Inferior parietal cortex (tissue), 1 donor: ENCODE measurements around the gene SDHB.

ENCODE experiments used
- DNase-seq: peaks from one replicate; pipeline ENCODE4 v3.0.0-alpha.2; 2016; ENCODE audit errors: extremely low spot score

Gene SDHB

GRCh38 chr1:16969057-16969611 is 84.7 kb downstream of the SDHB start:
- no peak for DNase-seq
